ENCODE results near the gene LRIF1.

DNA sequence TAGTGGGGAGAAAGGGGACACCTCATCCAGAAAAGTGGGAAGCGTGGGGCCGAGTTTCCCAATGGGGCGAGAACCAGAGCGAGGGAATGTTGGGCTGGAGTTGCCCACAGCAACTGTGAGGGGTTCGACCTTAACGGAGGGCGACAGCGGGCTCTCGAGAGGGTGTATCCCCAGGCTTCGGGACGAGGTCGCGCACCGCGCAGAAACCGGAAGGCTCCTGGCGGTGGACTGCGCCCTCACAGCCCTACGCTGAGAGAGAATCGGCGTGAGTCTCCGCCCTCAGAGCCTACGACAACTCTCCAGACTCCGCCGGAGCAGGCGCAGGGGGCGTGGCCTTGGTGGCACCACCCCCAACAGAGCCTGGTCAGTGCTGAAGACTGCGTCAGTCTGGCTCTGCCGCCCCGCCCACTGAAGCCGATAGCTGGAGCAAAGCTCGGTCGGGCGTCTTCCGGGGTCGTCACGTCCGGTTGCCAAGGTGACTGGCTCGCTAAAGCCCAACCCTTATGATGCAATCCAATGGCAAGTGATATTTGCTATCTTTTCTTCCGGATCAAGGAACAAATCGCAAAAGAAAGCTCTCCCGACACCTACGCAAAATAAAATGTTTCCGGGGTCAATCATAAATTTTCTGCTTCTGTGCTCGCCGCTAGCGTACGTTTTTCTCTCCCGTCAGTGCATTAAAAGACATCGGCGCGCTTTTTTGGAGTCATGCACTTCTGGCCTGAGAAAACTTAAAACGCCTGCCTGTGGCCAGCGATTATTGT lies at the start of gene LRIF1:
- TF ChIP-seq, protein P1, sequence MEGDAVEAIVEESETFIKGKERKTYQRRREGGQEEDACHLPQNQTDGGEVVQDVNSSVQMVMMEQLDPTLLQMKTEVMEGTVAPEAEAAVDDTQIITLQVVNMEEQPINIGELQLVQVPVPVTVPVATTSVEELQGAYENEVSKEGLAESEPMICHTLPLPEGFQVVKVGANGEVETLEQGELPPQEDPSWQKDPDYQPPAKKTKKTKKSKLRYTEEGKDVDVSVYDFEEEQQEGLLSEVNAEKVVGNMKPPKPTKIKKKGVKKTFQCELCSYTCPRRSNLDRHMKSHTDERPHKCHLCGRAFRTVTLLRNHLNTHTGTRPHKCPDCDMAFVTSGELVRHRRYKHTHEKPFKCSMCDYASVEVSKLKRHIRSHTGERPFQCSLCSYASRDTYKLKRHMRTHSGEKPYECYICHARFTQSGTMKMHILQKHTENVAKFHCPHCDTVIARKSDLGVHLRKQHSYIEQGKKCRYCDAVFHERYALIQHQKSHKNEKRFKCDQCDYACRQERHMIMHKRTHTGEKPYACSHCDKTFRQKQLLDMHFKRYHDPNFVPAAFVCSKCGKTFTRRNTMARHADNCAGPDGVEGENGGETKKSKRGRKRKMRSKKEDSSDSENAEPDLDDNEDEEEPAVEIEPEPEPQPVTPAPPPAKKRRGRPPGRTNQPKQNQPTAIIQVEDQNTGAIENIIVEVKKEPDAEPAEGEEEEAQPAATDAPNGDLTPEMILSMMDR (optimal IDR thresholded peaks at IDR 0.05 in 1 of 3, IDR thresholded peaks at IDR 0.05 in 1 of 3, conservative IDR thresholded peaks at IDR 0.05 in 1 of 3; ENCODE audit: extremely low read depth in 1 of 3, insufficient read depth in 2 of 3, low read length in 3 of 3), result peak; percentile 24 to 61 (median 29)
- no peak for TF ChIP-seq EZH2 (IDR thresholded peaks at IDR 0.05; ENCODE audit: low read length)
